ENCODE data around the gene SLC8A2.

DNA sequence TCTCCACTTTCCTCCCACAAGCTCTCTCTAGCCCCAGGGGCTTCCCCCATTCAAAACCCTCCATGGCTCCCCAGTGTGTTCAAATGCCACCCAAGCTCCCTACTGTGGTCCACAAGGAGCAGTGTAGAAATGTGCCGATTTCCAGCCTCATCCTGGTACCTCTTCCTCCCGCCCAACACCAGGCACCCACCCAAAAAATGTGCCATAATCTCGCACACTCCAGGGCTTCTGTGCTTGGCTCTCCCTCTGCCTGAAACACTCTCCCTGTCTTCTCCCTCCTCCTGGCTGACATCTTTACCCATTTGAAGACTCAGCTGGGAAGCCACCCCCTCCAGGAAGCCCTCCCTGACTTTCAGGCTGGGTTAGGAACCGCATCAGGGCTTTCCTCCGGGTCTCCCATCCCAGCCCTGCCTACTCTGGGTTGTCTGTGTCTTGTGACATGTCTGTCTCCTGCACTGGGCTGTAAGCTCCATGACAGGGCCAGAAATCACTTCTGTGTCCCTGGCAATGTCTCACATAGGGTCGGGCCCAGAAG, 35.7 kb downstream of the SLC8A2 start:
- TF ChIP-seq, protein P1, sequence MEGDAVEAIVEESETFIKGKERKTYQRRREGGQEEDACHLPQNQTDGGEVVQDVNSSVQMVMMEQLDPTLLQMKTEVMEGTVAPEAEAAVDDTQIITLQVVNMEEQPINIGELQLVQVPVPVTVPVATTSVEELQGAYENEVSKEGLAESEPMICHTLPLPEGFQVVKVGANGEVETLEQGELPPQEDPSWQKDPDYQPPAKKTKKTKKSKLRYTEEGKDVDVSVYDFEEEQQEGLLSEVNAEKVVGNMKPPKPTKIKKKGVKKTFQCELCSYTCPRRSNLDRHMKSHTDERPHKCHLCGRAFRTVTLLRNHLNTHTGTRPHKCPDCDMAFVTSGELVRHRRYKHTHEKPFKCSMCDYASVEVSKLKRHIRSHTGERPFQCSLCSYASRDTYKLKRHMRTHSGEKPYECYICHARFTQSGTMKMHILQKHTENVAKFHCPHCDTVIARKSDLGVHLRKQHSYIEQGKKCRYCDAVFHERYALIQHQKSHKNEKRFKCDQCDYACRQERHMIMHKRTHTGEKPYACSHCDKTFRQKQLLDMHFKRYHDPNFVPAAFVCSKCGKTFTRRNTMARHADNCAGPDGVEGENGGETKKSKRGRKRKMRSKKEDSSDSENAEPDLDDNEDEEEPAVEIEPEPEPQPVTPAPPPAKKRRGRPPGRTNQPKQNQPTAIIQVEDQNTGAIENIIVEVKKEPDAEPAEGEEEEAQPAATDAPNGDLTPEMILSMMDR (conservative IDR thresholded peaks at IDR 0.05; ENCODE audit: low read length): no peak
- no peak for TF ChIP-seq EZH2phosphoT487 (IDR thresholded peaks at IDR 0.05; ENCODE audit: borderline replicate concordance, low read depth, low read length)

Measured in OCI-LY7 (cell line).